HCT116 (cell line): ENCODE results near the gene CPA4.

Source experiments
- CBX3 ChIP-seq: IDR thresholded peaks from 2 replicates; pipeline ENCODE4 v1.6.1; 2012; ENCODE audit warnings: low read depth
- CEBPB ChIP-seq: IDR thresholded peaks from 2 replicates; pipeline ENCODE4 v1.6.1; 2012; ENCODE audit warnings: low read depth
- CTCF ChIP-seq, 3 experiments: fragments of 200-600 bp in 1 of 3; sonication (generic) in 1 of 3; IDR thresholded peaks in 2 of 3; conservative IDR thresholded peaks in 1 of 3; 2 replicates each; pipeline ENCODE4 v1.5.1; 2012 to 2017; ENCODE audit warnings: low read depth in 2 of 3, low read length in 2 of 3, antibody characterized with exemption in 1 of 3, borderline replicate concordance in 1 of 3, control low read depth in 1 of 3, mild to moderate bottlenecking in 1 of 3, mixed read lengths in 1 of 3, mixed run types in 1 of 3, moderate library complexity in 1 of 3; ENCODE audit not compliant: insufficient read depth in 1 of 3
- FOSL1 ChIP-seq: IDR thresholded peaks from 2 replicates; pipeline ENCODE4 v1.6.1; 2012; ENCODE audit warnings: low read depth
- POLR2A ChIP-seq: IDR thresholded peaks from 2 replicates; pipeline ENCODE4 v1.7.0; 2011; ENCODE audit warnings: borderline replicate concordance; ENCODE audit not compliant: insufficient read depth, insufficient read length; ENCODE audit errors: extremely low read depth
- POLR2AphosphoS5 ChIP-seq: IDR thresholded peaks from 2 replicates; pipeline ENCODE4 v1.6.1; 2011; ENCODE audit warnings: mild to moderate bottlenecking, low read depth, low read length, moderate library complexity
- RAD21 ChIP-seq: IDR thresholded peaks from 2 replicates; pipeline ENCODE4 v1.6.1; 2012; ENCODE audit warnings: low read depth, mild to moderate bottlenecking
- REST ChIP-seq: IDR thresholded peaks from 2 replicates; pipeline ENCODE4 v1.6.1; 2012; ENCODE audit warnings: low read depth
- TCF7L2 ChIP-seq: IDR thresholded peaks from 2 replicates; pipeline ENCODE4 v1.7.0; 2011; ENCODE audit warnings: borderline replicate concordance, inconsistent platforms; ENCODE audit not compliant: insufficient read depth, insufficient read length; ENCODE audit errors: extremely low read depth

GRCh38 chr7:130358471-130358870 lies 65.5 kb downstream of the CPA4 start:
- TF ChIP-seq CTCF (IDR thresholded peaks at IDR 0.05 in 2 of 3, conservative IDR thresholded peaks at IDR 0.05 in 1 of 3; ENCODE audit: borderline replicate concordance in 1 of 3, insufficient read depth in 1 of 3, low read depth in 2 of 3, low read length in 2 of 3) (no peak), CEBPB (no peak), POLR2AphosphoS5 (no peak), RAD21 (no peak), FOSL1 (no peak), REST (no peak), POLR2A (no peak), TCF7L2 (no peak), CBX3 (no peak)
